A549 (cell line): ENCODE results near the gene KMT2D. TPM values are rescaled to one million over a fixed set of nuclear protein-coding genes. Genes with fewer than 3 reads are reported as not detected.

Experiments
- ATAC-seq, 2 experiments: fragments of 200-7000 bp in 1 of 2; fragments of >200 bp in 1 of 2; cut with Nextera tagmentation in 1 of 2; cut with Tn5 transposase in 1 of 2; 3 replicates each; pipeline versions ENCODE4 v1.8.0 to v1.9.1; 2018 to 2020; ENCODE audit warnings: mild to moderate bottlenecking in 1 of 2, moderate library complexity in 1 of 2
- CTCF ChIA-PET: fragments of 300-600 bp; sonication (Branson Sonifier 250); formaldehyde crosslinking; extraction: SDS; loops from one replicate; lab custom pipeline; 2021; ENCODE audit warnings: antibody characterized with exemption, inconsistent platforms; lab: Yijun Ruan, JAX
- POLR2A ChIA-PET: fragments of 350-600 bp; formaldehyde crosslinking; extraction: SDS; loops from one replicate; lab custom pipeline; 2021; ENCODE audit warnings: antibody characterized with exemption, inconsistent platforms; lab: Yijun Ruan, JAX
- DNase-seq, 2 experiments: peaks; one replicate each; pipeline versions ENCODE4 v3.0.0 to v3.0.0-alpha.2; 2011 to 2016; ENCODE audit warnings: low read depth in 1 of 2, low spot score in 1 of 2
- FAIRE-seq: peaks from 2 replicates; lab custom pipeline; 2011; peaks lifted over from hg19 to GRCh38; lab: Jason Lieb, UNC
- H3K27ac ChIP-seq, 2 experiments: fragments of >200 bp; sonication (Bioruptor Twin); formaldehyde crosslinking; 3 replicates each; pipeline ENCODE4 v1.5.1; 2016 to 2017
- H3K4me1 ChIP-seq: fragments of >200 bp; sonication (Bioruptor Twin); formaldehyde crosslinking; 3 replicates; pipeline ENCODE4 v1.6.1; 2016
- H3K4me2 ChIP-seq: fragments of >200 bp; sonication (Bioruptor Twin); formaldehyde crosslinking; 3 replicates; pipeline ENCODE4 v1.6.1; 2016
- H3K4me3 ChIP-seq: fragments of >200 bp; sonication (Bioruptor Twin); formaldehyde crosslinking; 3 replicates; pipeline ENCODE4 v1.5.1; 2016
- H3K9me3 ChIP-seq: fragments of >200 bp; sonication (Bioruptor Twin); formaldehyde crosslinking; 3 replicates; pipeline ENCODE4 v1.6.1; 2016
- CBX2 ChIP-seq: fragments of 200-600 bp; sonication (generic); IDR thresholded peaks from 2 replicates; pipeline ENCODE4 v1.6.1; 2016; ENCODE audit warnings: low read depth, mild to moderate bottlenecking, borderline replicate concordance
- CBX8 ChIP-seq: fragments of 200-600 bp; sonication (generic); IDR thresholded peaks from 2 replicates; pipeline ENCODE4 v1.6.1; 2016
- FOSL2 ChIP-seq, 2 experiments: fragments of 450-650 bp in 1 of 2; fragments of >200 bp in 1 of 2; sonication (Bioruptor Twin) in 1 of 2; formaldehyde crosslinking; IDR thresholded peaks; 2 replicates each; pipeline versions ENCODE4 v1.5.0 to v1.6.1; 2016 to 2020; ENCODE audit warnings: mild to moderate bottlenecking in 1 of 2, moderate library complexity in 1 of 2
- HDAC2 ChIP-seq: fragments of 200-600 bp; sonication (generic); IDR thresholded peaks from 2 replicates; pipeline ENCODE4 v1.6.1; 2016
- HOXA7 ChIP-seq: fragments of 250-450 bp; sonication (Bioruptor Pico); IDR thresholded peaks from 2 replicates; pipeline ENCODE4 v1.5.0; 2020; ENCODE audit warnings: mild to moderate bottlenecking, moderate library complexity
- HOXB13 ChIP-seq: fragments of 250-450 bp; sonication (Bioruptor Pico); IDR thresholded peaks from 2 replicates; pipeline ENCODE4 v1.5.0; 2020; ENCODE audit warnings: low read depth, mild to moderate bottlenecking, moderate library complexity
- KDM1A ChIP-seq: fragments of 200-600 bp; sonication (generic); IDR thresholded peaks from 2 replicates; pipeline ENCODE4 v1.6.1; 2016; ENCODE audit warnings: low read depth, mild to moderate bottlenecking
- KDM5A ChIP-seq: fragments of 200-600 bp; sonication (generic); IDR thresholded peaks from 2 replicates; pipeline ENCODE4 v1.6.1; 2016; ENCODE audit warnings: antibody characterized with exemption, mild to moderate bottlenecking
- PHF8 ChIP-seq: fragments of 200-600 bp; sonication (generic); IDR thresholded peaks from 2 replicates; pipeline ENCODE4 v1.6.1; 2016; ENCODE audit warnings: low read depth, mild to moderate bottlenecking, antibody characterized with exemption, moderate library complexity, borderline replicate concordance
- RAD21 ChIP-seq, 2 experiments: fragments of >200 bp in 1 of 2; sonication (Bioruptor Twin) in 1 of 2; formaldehyde crosslinking in 1 of 2; IDR thresholded peaks in 1 of 2; conservative IDR thresholded peaks in 1 of 2; 2 replicates in 1 of 2; 3 replicates in 1 of 2; pipeline ENCODE4 v1.6.1; 2012 to 2018; ENCODE audit warnings: inconsistent platforms in 1 of 2
- RCOR1 ChIP-seq: fragments of 150-350 bp; IDR thresholded peaks from 2 replicates; pipeline ENCODE4 v1.6.1; 2014; ENCODE audit warnings: antibody characterized with exemption, low read length, low read depth
- RNF2 ChIP-seq: fragments of 200-600 bp; sonication (generic); IDR thresholded peaks from 2 replicates; pipeline ENCODE4 v1.6.1; 2016; ENCODE audit warnings: low read depth, mild to moderate bottlenecking, antibody characterized with exemption, moderate library complexity, borderline replicate concordance
- SMC3 ChIP-seq: fragments of >200 bp; sonication (Bioruptor Twin); formaldehyde crosslinking; IDR thresholded peaks from 3 replicates; pipeline ENCODE4 v1.6.1; 2018; ENCODE audit warnings: inconsistent platforms
- SREBF2 ChIP-seq: fragments of 450-650 bp; IDR thresholded peaks from 2 replicates; pipeline ENCODE4 v1.6.1; 2014; ENCODE audit warnings: mild to moderate bottlenecking, moderate library complexity
- ZFP36 ChIP-seq: fragments of 450-650 bp; IDR thresholded peaks from 2 replicates; pipeline ENCODE4 v1.6.1; 2014; ENCODE audit warnings: borderline replicate concordance; ENCODE audit not compliant: partially characterized antibody
- WGBS: methylation state at CpG from one replicate; pipeline ENCODE4 v1.1.6; 2017; ENCODE audit errors: missing lambda C conversion rate; 5-methylcytosine and 5-hydroxymethylcytosine counted together
- polyA plus RNA-seq, 4 experiments: library from polyadenylated mRNA; depleted of rRNA in 3 of 4; stranded (reverse); fragments of >200 nt; fragmentation: RNase III in 1 of 4; extraction: RNeasy Plus Mini Kit Qiagen cat#74134 plus additional on column Dnase treatment in 1 of 4; gene quantifications; 2 replicates in 3 of 4; 3 replicates in 1 of 4; pipeline ENCODE4 v1.2.3, GENCODE V29; 2011 to 2017
- TF ChIP-seq, protein P1 (sequence below): fragments of >200 bp; sonication (Bioruptor Twin); formaldehyde crosslinking; IDR thresholded peaks from 2 replicates; pipeline ENCODE4 v1.6.1; 2016
- TF ChIP-seq, protein P2 (sequence below): IDR thresholded peaks from 2 replicates; pipeline ENCODE4 v1.6.1; 2012
- TF ChIP-seq, protein P3 (sequence below): IDR thresholded peaks from 2 replicates; pipeline ENCODE4 v1.6.1; 2012
- TF ChIP-seq, protein P4 (sequence below): fragments of >200 bp; sonication (Bioruptor Twin); formaldehyde crosslinking; IDR thresholded peaks from 3 replicates; pipeline ENCODE4 v1.6.1; 2016

The KMT2D gene
- polyA plus RNA-seq, 2 of the 4 experiments (the other 2 are of a cell fraction) = 17.6 to 20.0 TPM

DNA sequence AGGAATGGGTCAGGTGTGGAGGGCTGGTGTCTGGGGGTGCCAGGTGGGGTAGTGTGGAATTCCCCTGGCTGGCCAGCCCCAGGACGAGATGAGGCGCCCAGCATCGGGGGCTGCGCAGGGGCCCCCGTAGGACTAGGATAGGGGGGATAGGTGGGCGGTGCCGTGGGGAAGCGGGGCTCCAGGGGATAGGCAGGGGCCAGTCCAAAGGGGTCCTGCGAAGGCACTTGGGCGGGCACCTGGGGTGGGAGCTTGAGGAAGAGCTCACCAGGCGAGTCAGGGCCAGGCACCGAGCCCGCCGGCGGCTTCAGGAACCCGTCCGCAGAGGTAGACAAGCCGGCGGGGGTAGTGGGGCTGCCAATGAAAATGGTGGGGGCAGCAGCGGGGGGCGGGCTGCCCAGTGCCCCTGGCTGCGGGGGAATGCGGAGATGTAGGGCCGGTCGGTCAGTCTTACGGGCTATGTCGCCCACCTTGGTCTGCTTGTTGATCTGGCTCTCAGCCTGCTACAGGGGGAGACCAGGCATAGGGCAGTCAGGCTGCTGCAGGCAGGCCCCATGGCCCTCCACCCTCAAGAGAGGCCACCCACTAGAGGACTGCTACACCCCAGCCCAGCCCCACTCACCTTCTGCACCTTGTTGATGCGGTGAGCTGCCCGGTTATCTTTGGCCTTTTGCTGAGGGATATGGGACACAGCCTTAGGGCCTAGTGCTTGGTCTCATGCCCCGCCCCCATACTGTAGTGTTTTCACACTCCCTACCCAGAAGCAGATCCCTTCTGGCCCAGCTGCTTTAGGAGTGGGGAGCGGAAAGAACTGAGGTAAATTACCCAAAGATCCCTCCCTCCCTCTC, 19.3 kb downstream of the KMT2D start:
- TF ChIP-seq PHF8 (no peak), RCOR1 (no peak), HDAC2 (no peak)
- Histone ChIP-seq H3K4me1 (no peaks in the 10 kb centered on the region), H3K9me3 (no peaks in the 10 kb centered on the region), H3K27ac (no peak overlapping the region), H3K4me2 (no peak overlapping the region), H3K4me3 (no peak overlapping the region)
- FAIRE-seq = no peak
- WGBS = 97% methylated on average over 24 of the region's 31 CpGs
- peak; percentile 11 to 20; a peak in 3 of 6 replicates for ATAC-seq
- ChIA-PET POLR2A (no interaction called here), CTCF (interaction anchor here (1.0 to 3.8 kb wide), 8 partner anchors 9 to 51 kb away, joined by 3 to 34 read pairs (median 6); no protein-coding TSS in a partner anchor)
- DNase-seq = no peak

DNA sequence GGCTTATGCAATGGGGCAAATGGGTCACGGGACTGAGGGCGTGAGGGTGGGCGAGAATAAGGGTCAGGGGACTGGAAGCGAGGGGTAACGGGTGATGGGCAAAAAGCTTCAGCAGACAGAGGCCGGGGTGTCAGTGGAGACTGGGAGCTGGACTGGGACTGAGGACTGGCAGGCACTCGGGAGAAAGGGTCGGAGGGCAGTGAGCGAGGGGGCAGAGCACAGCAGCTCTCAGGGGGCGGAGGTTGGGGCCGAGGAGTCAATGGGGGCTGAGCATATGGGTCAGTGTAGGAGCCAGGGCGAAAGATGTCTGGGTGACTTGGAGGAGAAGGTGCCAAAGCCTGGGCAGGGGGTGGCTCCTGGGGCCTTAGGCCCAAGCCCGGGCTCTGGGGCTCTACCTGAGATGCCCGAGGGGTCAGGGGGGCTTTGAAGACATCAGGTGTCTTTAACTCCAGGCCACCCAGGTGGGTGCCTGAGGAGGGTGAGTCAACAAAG, 20.2 kb downstream of the KMT2D start:
- ATAC-seq (no peak), DNase-seq (no peak), FAIRE-seq (no peak)
- no peak overlapping the region for H3K4me3 ChIP-seq
- H3K4me1 ChIP-seq = no peaks in the 10 kb centered on the region
- CTCF ChIA-PET = interaction anchor here (0.8 to 2.6 kb wide), 3 partner anchors 10 to 23 kb away, joined by 3 to 9 read pairs (median 3); no protein-coding TSS in a partner anchor
- no peak overlapping the region for H3K27ac ChIP-seq
- TF ChIP-seq RAD21 (conservative IDR thresholded peaks at IDR 0.05 in 1 of 2, IDR thresholded peaks at IDR 0.05 in 1 of 2) (no peak), HOXA7 (CRISPR knock-in tag) (no peak), KDM1A (no peak), CBX2 (no peak), KDM5A (no peak), ZFP36 (no peak), SMC3 (no peak), SREBF2 (no peak), FOSL2 (IDR thresholded peaks at IDR 0.05) (no peak), FOSL2 (CRISPR knock-in tag; IDR thresholded peaks at IDR 0.05) (no peak), CBX8 (no peak), HOXB13 (no peak), RNF2 (no peak)
- TF ChIP-seq, protein P1, sequence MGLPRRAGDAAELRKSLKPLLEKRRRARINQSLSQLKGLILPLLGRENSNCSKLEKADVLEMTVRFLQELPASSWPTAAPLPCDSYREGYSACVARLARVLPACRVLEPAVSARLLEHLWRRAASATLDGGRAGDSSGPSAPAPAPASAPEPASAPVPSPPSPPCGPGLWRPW = no peak
- TF ChIP-seq, protein P2, sequence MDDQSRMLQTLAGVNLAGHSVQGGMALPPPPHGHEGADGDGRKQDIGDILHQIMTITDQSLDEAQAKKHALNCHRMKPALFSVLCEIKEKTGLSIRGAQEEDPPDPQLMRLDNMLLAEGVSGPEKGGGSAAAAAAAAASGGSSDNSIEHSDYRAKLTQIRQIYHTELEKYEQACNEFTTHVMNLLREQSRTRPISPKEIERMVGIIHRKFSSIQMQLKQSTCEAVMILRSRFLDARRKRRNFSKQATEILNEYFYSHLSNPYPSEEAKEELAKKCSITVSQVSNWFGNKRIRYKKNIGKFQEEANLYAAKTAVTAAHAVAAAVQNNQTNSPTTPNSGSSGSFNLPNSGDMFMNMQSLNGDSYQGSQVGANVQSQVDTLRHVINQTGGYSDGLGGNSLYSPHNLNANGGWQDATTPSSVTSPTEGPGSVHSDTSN = no peak
- TF ChIP-seq, protein P3, sequence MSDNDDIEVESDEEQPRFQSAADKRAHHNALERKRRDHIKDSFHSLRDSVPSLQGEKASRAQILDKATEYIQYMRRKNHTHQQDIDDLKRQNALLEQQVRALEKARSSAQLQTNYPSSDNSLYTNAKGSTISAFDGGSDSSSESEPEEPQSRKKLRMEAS = no peak
- TF ChIP-seq, protein P4, sequence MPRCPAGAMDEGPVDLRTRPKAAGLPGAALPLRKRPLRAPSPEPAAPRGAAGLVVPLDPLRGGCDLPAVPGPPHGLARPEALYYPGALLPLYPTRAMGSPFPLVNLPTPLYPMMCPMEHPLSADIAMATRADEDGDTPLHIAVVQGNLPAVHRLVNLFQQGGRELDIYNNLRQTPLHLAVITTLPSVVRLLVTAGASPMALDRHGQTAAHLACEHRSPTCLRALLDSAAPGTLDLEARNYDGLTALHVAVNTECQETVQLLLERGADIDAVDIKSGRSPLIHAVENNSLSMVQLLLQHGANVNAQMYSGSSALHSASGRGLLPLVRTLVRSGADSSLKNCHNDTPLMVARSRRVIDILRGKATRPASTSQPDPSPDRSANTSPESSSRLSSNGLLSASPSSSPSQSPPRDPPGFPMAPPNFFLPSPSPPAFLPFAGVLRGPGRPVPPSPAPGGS = no peak
- 93% methylated on average over 14 of the region's 14 CpGs for WGBS
- H3K4me2 ChIP-seq = no peak overlapping the region
- no peaks in the 10 kb centered on the region for H3K9me3 ChIP-seq
- POLR2A ChIA-PET = no interaction called here
